ENCODE results near the gene ENTHD1.

Gene ENTHD1

GRCh38 chr22:39710380-39711150, 183.0 kb downstream of the ENTHD1 start:
- DNase-seq: no peak

GRCh38 chr22:39707816-39708215, 185.7 kb downstream of the ENTHD1 start:
- no peak for DNase-seq

- no peak for DNase-seq
Observed at GRCh38 chr22:39707351-39707750, 186.2 kb downstream of the ENTHD1 start.

- no peak for DNase-seq
Observed at GRCh38 chr22:39706376-39707140, 187.0 kb downstream of the ENTHD1 start.

- no peak for DNase-seq
Observed at GRCh38 chr22:39705386-39705785, 188.2 kb downstream of the ENTHD1 start.

GRCh38 chr22:39703928-39704639, 189.5 kb downstream of the ENTHD1 start:
- DNase-seq: no peak

GRCh38 chr22:39703091-39703490, 190.5 kb downstream of the ENTHD1 start:
- no peak for DNase-seq

GRCh38 chr22:39700565-39700964, 193.0 kb downstream of the ENTHD1 start:
- no peak for DNase-seq

GRCh38 chr22:39699631-39700360, 193.8 kb downstream of the ENTHD1 start:
- no peak for DNase-seq

- no peak for DNase-seq
Observed at GRCh38 chr22:39697790-39698430, 195.7 kb downstream of the ENTHD1 start.

- DNase-seq: no peak
Observed at GRCh38 chr22:39693943-39694500, 199.5 kb downstream of the ENTHD1 start.

Data from NCI-H2227 treated with DMSO at 0.1 percent for 48 hours (cell line).